Cardiac ventricle fibroblast (primary cell): ENCODE results near the gene CDC42EP3. TPM values are rescaled to one million over a fixed set of nuclear protein-coding genes. Genes with fewer than 3 reads are reported as not detected.

Source experiments
- total RNA-seq: library from RNA; depleted of rRNA; stranded (reverse); fragments of >200 nt; gene quantifications from 2 replicates; pipeline ENCODE4 v1.2.3, GENCODE V29; 2015

CDC42EP3 gene, protein sequence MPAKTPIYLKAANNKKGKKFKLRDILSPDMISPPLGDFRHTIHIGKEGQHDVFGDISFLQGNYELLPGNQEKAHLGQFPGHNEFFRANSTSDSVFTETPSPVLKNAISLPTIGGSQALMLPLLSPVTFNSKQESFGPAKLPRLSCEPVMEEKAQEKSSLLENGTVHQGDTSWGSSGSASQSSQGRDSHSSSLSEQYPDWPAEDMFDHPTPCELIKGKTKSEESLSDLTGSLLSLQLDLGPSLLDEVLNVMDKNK
- 2.7 and 3.8 TPM in 2 replicates for total RNA-seq

DNA sequence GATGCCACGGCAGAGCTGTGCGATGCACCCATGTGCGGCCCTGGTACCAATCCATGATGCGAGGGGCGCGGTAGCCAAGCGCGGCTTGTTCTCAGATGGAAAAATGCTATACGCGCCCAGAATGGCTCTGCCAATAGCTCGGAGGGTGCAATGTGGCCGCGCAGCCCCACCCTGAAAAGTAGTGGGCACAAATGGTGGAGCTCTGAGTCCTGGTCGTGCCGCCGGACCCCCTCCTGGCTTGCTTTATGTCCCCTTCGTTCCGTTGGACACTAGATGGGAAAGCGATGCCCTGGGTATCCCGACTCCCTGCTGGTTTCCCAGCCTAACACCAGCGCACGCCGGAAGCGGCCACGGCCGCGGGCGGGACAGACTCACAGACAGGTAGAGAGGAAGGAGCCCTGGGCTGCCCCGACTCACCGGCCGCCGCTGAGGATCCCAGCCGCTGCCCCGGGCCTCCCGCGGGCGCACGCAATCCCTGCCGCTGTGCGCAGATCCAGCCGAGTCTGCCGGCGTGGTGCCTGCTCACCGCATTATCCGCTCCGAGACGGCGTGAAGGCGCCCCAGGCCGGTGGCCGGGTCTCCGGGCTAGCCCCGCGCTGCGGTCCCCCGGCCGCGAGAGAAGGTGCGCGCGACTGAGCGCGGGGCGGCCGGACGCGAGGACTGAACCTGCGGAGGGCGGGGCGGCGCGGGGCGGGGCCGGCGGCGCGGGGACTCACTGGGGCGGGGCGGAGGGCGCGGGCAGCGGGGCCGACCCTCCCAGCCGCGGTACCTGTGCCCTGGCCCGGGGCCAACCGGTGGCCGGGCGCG is at the start of gene CDC42EP3:
CDC42EP3 (minus strand) TSS at position 634 of the 807 bp plus-strand sequence. CDS start 25,055 bp downstream, outside the sequence.

